HG03575 (cell line): ENCODE measurements around the gene STX17.
"Not testable (repeated sequence)": the region's sequence is repeated elsewhere in the genome, so short reads cannot be mapped to it uniquely, and the experiment has no call there.

Experiments used
- ATAC-seq: cut with Tn5 transposase; IDR thresholded peaks from one replicate; pipeline ENCODE4 v1.9.1; 2021; ENCODE audit not compliant: unreplicated experiment, insufficient number of reproducible peaks, low FRiP score; ENCODE audit errors: extremely low read depth

Gene STX17

DNA sequence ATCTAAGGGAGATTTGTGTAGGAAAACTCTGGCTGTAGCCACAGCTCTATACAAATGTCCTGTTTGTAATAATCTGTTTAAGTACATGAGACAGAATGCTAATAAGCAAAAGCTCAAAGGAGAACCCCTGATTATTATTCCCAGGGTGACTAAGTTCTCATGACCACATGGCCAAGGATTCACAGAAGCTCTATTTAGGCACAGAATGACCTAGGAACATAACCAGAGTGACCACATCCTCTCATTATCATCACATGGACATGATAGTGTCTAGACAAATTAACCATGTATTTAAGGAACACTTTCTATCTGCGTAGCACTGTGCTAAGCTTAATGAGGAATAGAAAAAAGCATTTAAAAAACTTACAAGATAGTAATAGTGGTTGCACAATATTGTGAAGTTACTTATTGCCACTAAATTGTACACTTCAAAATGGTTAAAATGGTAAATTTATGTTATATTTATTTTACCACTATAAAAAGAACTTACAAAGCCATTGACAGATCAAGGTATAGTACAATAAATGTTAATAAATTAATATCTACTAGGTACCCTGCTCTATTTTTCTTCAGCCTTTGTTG lies 56.3 kb downstream of the STX17 start:
- no peak for ATAC-seq

GRCh38 chr9:99964336-99964735 lies 57.9 kb downstream of the STX17 start:
- no peak for ATAC-seq

DNA sequence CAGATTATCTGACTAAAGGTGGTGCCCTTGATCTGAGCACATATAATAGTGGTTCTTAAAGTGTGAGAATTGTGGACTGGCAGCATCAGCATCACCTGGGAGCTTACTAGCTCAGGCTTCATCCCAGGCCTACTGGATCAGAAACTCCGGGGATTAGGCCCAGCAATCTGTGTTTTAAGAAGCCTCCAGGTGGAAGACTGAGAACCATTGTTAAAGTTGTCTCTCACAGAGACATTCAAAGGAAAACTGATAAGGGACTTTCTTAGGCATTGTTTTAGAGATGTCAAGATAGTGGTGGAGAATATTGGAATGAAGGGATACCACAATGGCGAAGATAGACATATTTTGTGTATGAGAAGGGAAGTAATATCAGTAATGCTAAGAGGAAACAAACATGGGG lies 59.5 kb downstream of the STX17 start:
- ATAC-seq, result no peak

- no peak for ATAC-seq
These were observed 60.3 kb downstream of the STX17 start for GRCh38 chr9:99966716-99967115.

- no peak for ATAC-seq
These were observed 61.0 kb downstream of the STX17 start for GRCh38 chr9:99967457-99967856.

- ATAC-seq, result no peak
These were observed 64.0 kb downstream of the STX17 start for GRCh38 chr9:99970481-99970880.

GRCh38 chr9:99971410-99971809 lies 65.0 kb downstream of the STX17 start:
- no peak for ATAC-seq

DNA sequence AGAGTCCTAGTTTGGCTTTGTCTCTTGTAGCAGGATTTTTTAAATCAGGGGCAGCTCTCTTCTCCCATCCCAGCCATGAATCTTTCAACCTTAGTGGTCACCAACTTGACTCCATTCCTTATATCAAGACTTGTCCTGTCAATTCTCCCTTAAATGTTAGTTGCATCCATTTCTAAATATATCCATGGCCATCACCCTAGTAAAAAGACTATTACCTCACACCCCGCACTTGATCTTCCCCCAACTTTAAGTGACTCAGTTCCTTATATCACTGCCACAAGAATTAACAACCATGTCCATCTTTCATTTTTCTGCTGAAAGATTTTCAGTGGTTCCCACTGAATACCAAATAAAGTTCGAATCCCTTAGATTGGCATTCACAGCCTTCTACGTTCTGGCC lies 67.0 kb downstream of the STX17 start:
- ATAC-seq, result no peak

GRCh38 chr9:99977033-99977792 lies 70.8 kb downstream of the STX17 start:
- ATAC-seq, result no peak

GRCh38 chr9:99978221-99978620 lies 71.8 kb downstream of the STX17 start:
- ATAC-seq, result no peak

- ATAC-seq, result no peak
These were observed 74.1 kb downstream of the STX17 start for GRCh38 chr9:99980598-99980997.

GRCh38 chr9:99986642-99987041 lies 80.2 kb downstream of the STX17 start:
- no peak for ATAC-seq

DNA sequence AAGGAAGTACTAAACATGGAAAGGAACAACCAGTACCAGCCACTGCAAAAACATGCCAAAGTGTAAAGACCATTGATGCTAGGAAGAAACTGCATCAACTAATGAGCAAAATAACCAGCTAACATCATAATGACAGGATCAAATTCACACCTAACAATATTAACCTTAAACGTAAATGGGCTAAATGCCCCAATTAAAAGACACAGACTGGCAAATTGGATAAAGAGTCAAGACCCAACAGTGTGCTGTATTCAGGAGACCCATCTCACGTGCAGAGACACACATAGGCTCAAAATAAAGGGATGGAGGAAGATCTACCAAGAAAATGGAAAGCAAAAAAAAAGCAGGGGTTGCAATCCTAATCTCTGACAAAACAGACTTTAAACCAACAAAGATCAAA lies 84.1 kb downstream of the STX17 start:
- not testable (repeated sequence) for ATAC-seq

- ATAC-seq, result no peak
These were observed 91.8 kb downstream of the STX17 start for GRCh38 chr9:99998266-99998665.

- ATAC-seq, result no peak
These were observed 92.4 kb downstream of the STX17 start for GRCh38 chr9:99998866-99999265.

- no peak for ATAC-seq
These were observed 93.3 kb downstream of the STX17 start for GRCh38 chr9:99999797-100000196.

DNA sequence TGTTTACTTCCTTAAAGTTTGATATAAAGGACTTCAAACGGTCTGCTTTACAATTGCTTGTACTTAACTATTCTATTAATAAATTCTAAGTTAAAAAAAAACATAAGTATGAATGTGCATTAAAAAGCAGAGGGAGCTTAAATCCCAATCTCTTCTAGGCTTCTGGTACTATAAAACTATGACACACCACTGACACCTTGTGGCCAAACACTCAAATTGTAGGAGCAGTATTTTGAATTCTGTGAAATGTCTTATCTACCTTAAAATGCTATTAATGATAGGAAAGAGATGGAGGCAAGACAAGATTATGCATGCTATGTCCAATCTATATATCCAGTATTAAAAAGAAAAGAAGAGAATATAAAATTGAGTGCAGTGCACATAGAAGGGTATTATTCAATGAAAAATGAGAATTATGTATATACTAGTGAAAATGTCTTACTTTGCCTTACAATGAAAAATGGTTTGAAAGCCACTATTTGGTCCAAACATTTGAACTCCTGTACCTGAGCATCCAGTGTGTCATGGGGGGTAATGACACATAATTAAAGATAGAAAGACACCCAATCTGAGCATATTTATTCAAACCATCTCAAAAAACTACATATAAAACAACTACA lies 104.7 kb downstream of the STX17 start:
- ATAC-seq, result no peak

GRCh38 chr9:100012279-100012678 lies 105.8 kb downstream of the STX17 start:
- no peak for ATAC-seq

DNA sequence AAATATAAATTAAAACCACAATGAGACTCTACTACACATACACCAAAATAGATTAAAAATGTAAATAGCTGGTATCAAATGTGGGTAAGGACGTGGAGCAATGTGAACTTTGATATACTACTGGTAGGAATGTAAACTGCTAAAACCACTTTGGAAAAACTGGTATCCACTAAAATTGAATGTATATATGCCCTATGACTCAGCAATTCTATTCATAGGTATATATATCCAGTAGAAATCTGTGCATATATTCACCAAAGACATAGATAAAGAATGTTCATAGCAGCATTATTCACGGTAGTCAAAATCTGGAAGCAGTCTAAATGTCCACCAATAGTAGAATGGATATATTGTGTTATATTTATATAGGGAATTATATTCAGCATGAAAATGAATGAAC lies 107.1 kb downstream of the STX17 start:
- no peak for ATAC-seq

GRCh38 chr9:100014846-100015245 lies 108.4 kb downstream of the STX17 start:
- ATAC-seq, result no peak
